HepG2 (cell line): ENCODE data around the gene BDP1. TPM values are rescaled to one million over a fixed set of nuclear protein-coding genes. Genes with fewer than 3 reads are reported as not detected.
A peak's percentile ranks its signal among the peaks of the same experiment; 100 is the strongest.

Experiments used
- ATAC-seq: fragments of 200-7000 bp; cut with Tn5 transposase; 3 replicates; pipeline ENCODE4 v1.9.1; 2020; ENCODE audit warnings: mild to moderate bottlenecking, moderate library complexity
- BruUV-seq: library from RNA; stranded (reverse); fragments of 400-500 nt; replicated peaks from 2 replicates; lab custom pipeline; 2021; lab: Mats Ljungman, UMichigan
- CTCF ChIA-PET: fragments of 300-600 bp; formaldehyde crosslinking; extraction: SDS; loops from one replicate; lab custom pipeline; 2021; ENCODE audit warnings: low total read pairs, inconsistent platforms, low intra/inter-chr PET ratio; lab: Yijun Ruan, JAX
- POLR2A ChIA-PET: fragments of 350-600 bp; sonication (Branson Sonifier 250); formaldehyde crosslinking; loops from one replicate; lab custom pipeline; 2020; ENCODE audit warnings: antibody characterized with exemption, inconsistent platforms; lab: Yijun Ruan, JAX
- DNase-seq: peaks from one replicate; pipeline ENCODE4 v3.0.0-alpha.2; 2015; ENCODE audit warnings: low spot score
- FAIRE-seq: peaks from 3 replicates; lab custom pipeline; 2011; peaks lifted over from hg19 to GRCh38; lab: Jason Lieb, UNC
- H2AFZ ChIP-seq: one replicate; pipeline ENCODE4 v1.6.1; 2011; ENCODE audit warnings: low read length, inconsistent platforms
- H3K27ac ChIP-seq: fragments of 300-600 bp; 3 replicates; pipeline ENCODE4 v1.8.0; 2011; ENCODE audit warnings: mixed run types, mild to moderate bottlenecking, mixed read lengths, low read length, inconsistent platforms; ENCODE audit not compliant: insufficient read depth; ENCODE audit errors: extremely low read length
- H3K27me3 ChIP-seq, 2 experiments: fragments of 200-600 bp in 1 of 2; 2 replicates in 1 of 2; 3 replicates in 1 of 2; pipeline versions ENCODE4 v1.6.0 to v1.8.0; 2011; ENCODE audit warnings: low read length in 2 of 2, mild to moderate bottlenecking in 2 of 2, moderate library complexity in 2 of 2, inconsistent platforms in 1 of 2; ENCODE audit not compliant: insufficient read depth in 2 of 2, control insufficient read depth in 1 of 2
- H3K36me3 ChIP-seq, 2 experiments: fragments of 200-600 bp in 1 of 2; replicated peaks in 1 of 2; 2 replicates in 1 of 2; 3 replicates in 1 of 2; pipeline versions ENCODE4 v1.5.1 to v1.8.0; 2011; ENCODE audit warnings: low read length in 2 of 2, inconsistent platforms in 1 of 2; ENCODE audit not compliant: insufficient read depth in 2 of 2, control insufficient read depth in 1 of 2
- H3K4me1 ChIP-seq: 2 replicates; pipeline ENCODE4 v1.5.1; 2012; ENCODE audit warnings: low read length, inconsistent platforms; ENCODE audit not compliant: insufficient read depth
- H3K4me2 ChIP-seq: 2 replicates; pipeline ENCODE4 v1.6.0; 2011; ENCODE audit warnings: low read depth, low read length, inconsistent platforms
- H3K4me3 ChIP-seq, 3 experiments: fragments of 200-600 bp in 1 of 3; sonication (generic), shearing (Covaris generic) in 1 of 3; replicated peaks in 1 of 3; 2 replicates each; pipeline ENCODE4 v1.5.1; 2011 to 2016; ENCODE audit warnings: low read length in 3 of 3, inconsistent platforms in 2 of 3, low read depth in 2 of 3, mild to moderate bottlenecking in 2 of 3, control low read depth in 1 of 3, mixed read lengths in 1 of 3; ENCODE audit not compliant: insufficient read depth in 1 of 3
- H3K79me2 ChIP-seq: one replicate; pipeline ENCODE4 v1.6.1; 2011; ENCODE audit warnings: low read length, inconsistent platforms; ENCODE audit not compliant: insufficient read depth
- H3K9ac ChIP-seq: 2 replicates; pipeline ENCODE4 v1.6.0; 2011; ENCODE audit warnings: mild to moderate bottlenecking, low read depth, low read length, inconsistent platforms; ENCODE audit not compliant: insufficient read depth
- H3K9me3 ChIP-seq: 2 replicates; pipeline ENCODE4 v1.5.1; 2012; ENCODE audit warnings: mild to moderate bottlenecking, low read length
- H4K20me1 ChIP-seq: 2 replicates; pipeline ENCODE4 v1.6.0; 2011; ENCODE audit warnings: inconsistent platforms, mild to moderate bottlenecking, low read length, moderate library complexity; ENCODE audit not compliant: insufficient read depth
- AHR ChIP-seq: IDR thresholded peaks from 2 replicates; pipeline ENCODE4 v1.6.1; 2018; ENCODE audit warnings: missing genetic modification reagents, missing compliant biosample characterization
- CBFB ChIP-seq: sonication (generic); formaldehyde crosslinking; IDR thresholded peaks from 2 replicates; pipeline ENCODE4 v1.4.0; 2020; ENCODE audit warnings: missing genetic modification reagents
- FOXK2 ChIP-seq: fragments of 450-650 bp; IDR thresholded peaks from 2 replicates; pipeline ENCODE4 v1.6.1; 2016
- HNRNPL ChIP-seq: fragments of 200-400 bp; formaldehyde crosslinking; IDR thresholded peaks from 2 replicates; pipeline ENCODE4 v1.6.1; 2017; ENCODE audit warnings: mild to moderate bottlenecking, low read depth, low read length
- SMC3 ChIP-seq: IDR thresholded peaks from 2 replicates; pipeline ENCODE4 v1.6.1; 2011; ENCODE audit warnings: low read length, improper control_type of control experiment
- STAG1 ChIP-seq: sonication (generic); formaldehyde crosslinking; IDR thresholded peaks from 2 replicates; pipeline ENCODE4 v1.4.0; 2020; ENCODE audit warnings: missing genetic modification reagents
- ZBTB4 ChIP-seq: sonication (generic); formaldehyde crosslinking; IDR thresholded peaks from 2 replicates; pipeline ENCODE4 v1.4.0; 2020; ENCODE audit warnings: missing genetic modification reagents, mild to moderate bottlenecking, borderline replicate concordance
- ZNF724P ChIP-seq: sonication (generic); formaldehyde crosslinking; IDR thresholded peaks from 2 replicates; pipeline ENCODE4 v1.8.0; 2022; ENCODE audit warnings: missing genetic modification reagents, borderline replicate concordance
- WGBS: methylation state at CpG from one replicate; pipeline ENCODE4 v1.1.6; 2017; ENCODE audit warnings: low lambda C conversion rate; 5-methylcytosine and 5-hydroxymethylcytosine counted together
- in situ Hi-C: cut with HindIII; loops from 2 replicates; pipeline ENCODE4 v1.10.0; 2017; ENCODE audit warnings: low pct_unique_long_range_greater_than_20kb; ENCODE audit not compliant: extremely low pct_ligation_motif_present
- intact Hi-C: fragments of 100-400 bp; cut with micrococcal nuclease; formaldehyde crosslinking; loops from one replicate; pipeline ENCODE4 v1.10.0; 2022; ENCODE audit not compliant: unreplicated experiment
- polyA plus RNA-seq, 8 experiments: library from polyadenylated mRNA; depleted of rRNA in 3 of 8; stranded (reverse) in 7 of 8; unstranded in 1 of 8; fragments of >200 nt; fragmentation: Illumina TruSeq in 4 of 8; extraction: Trizol in 4 of 8; gene quantifications; 2 replicates each; pipeline versions ENCODE4 v1.2.1 to v1.2.3, GENCODE V29; 2011 to 2016; ENCODE audit warnings: low read depth in 4 of 8, missing spikeins in 1 of 8, mixed read lengths in 1 of 8; ENCODE audit not compliant: insufficient read depth in 1 of 8
- total RNA-seq, 5 experiments: library from RNA; depleted of rRNA; stranded (reverse); fragments of >200 nt; fragmentation: Illumina TruSeq; extraction: Trizol; gene quantifications; 2 replicates each; pipeline ENCODE4 v1.2.3, GENCODE V29; 2016; ENCODE audit warnings: low read depth in 1 of 5
- TF ChIP-seq, protein P1 (sequence below): sonication (generic); formaldehyde crosslinking; IDR thresholded peaks from 2 replicates; pipeline ENCODE4 v1.5.0; 2020; ENCODE audit warnings: mild to moderate bottlenecking, missing genetic modification reagents, moderate library complexity
- TF ChIP-seq, protein P2 (sequence below): sonication (generic); formaldehyde crosslinking; IDR thresholded peaks from 2 replicates; pipeline ENCODE4 v1.5.1; 2020; ENCODE audit warnings: mild to moderate bottlenecking, missing genetic modification reagents, moderate library complexity
- TF ChIP-seq, protein P3 (sequence below): sonication (generic); formaldehyde crosslinking; IDR thresholded peaks from 2 replicates; pipeline ENCODE4 v1.8.0; 2022; ENCODE audit warnings: mild to moderate bottlenecking, missing genetic modification reagents, borderline replicate concordance

BDP1 gene
- total and polyA plus RNA-seq, 2 of the 13 experiments (the other 11 are each of a cell fraction or from before 2014, with no cell fraction given), result 10.2 to 22.4 TPM

DNA sequence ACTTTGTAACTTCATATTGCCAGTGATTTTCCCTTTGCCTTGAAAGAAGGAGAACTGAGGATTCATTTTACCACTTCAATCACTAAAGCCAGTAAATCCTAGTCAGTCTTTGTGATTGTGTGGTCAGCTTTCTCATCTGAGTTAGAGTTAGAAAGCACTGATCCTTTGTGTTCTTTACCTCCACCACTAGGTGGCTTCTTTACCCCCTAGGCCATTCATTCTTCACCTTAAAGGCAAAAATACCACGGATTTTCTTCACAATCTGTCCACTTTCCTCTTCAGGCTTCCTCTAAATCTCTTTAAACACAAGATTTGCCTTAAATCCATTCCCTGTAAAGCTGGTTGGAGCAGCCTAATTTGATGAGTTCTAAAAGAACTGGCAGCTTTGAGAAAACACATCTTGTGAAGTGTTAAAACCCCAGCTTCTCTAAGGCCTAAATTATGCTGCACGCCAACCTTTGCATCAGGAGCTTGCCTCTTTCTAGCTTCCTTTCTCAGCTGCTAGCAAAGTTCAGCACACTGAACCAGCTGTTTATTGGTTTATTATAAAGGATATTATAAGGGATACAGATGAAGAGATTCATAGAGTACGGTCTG is 20.4 kb downstream of the BDP1 start:
- in situ Hi-C loops, result no loop called here
- no peak overlapping the region for H3K27ac ChIP-seq
- peak; percentile 71 for FAIRE-seq

More for the DNA sequence above, 20.4 kb downstream of the BDP1 start:
- no TSS peak for BruUV-seq
- Histone ChIP-seq H3K9ac (no peak overlapping the region), H3K27me3 (no peaks in the 10 kb centered on the region), H3K36me3 (peaks cover 9 to 27% of the 10 kb centered on the region in 2 experiments; a peak in 4 of 5 replicates), H2AFZ (no peak overlapping the region), H3K4me1 (no peaks in the 10 kb centered on the region), H3K79me2 (no peaks in the 10 kb centered on the region), H3K4me2 (no peak overlapping the region), H3K9me3 (no peaks in the 10 kb centered on the region), H4K20me1 (no peaks in the 10 kb centered on the region), H3K4me3 (no peak overlapping the region)
- POLR2A ChIA-PET, result no interaction called here
- DNase-seq (peak; percentile 18), ATAC-seq (peak; percentile 90)
- TF ChIP-seq FOXK2 (no peak), ZBTB4 (no peak), HNRNPL (no peak), AHR (CRISPR knock-in tag) (no peak), SMC3 (peak; percentile 18; the same call in 1 of the 2 replicates), CBFB (no peak), ZNF724P (no peak), STAG1 (CRISPR knock-in tag) (peak; percentile 42)
- TF ChIP-seq, protein P1, sequence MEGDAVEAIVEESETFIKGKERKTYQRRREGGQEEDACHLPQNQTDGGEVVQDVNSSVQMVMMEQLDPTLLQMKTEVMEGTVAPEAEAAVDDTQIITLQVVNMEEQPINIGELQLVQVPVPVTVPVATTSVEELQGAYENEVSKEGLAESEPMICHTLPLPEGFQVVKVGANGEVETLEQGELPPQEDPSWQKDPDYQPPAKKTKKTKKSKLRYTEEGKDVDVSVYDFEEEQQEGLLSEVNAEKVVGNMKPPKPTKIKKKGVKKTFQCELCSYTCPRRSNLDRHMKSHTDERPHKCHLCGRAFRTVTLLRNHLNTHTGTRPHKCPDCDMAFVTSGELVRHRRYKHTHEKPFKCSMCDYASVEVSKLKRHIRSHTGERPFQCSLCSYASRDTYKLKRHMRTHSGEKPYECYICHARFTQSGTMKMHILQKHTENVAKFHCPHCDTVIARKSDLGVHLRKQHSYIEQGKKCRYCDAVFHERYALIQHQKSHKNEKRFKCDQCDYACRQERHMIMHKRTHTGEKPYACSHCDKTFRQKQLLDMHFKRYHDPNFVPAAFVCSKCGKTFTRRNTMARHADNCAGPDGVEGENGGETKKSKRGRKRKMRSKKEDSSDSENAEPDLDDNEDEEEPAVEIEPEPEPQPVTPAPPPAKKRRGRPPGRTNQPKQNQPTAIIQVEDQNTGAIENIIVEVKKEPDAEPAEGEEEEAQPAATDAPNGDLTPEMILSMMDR, result peak; percentile 65
- TF ChIP-seq, protein P2, sequence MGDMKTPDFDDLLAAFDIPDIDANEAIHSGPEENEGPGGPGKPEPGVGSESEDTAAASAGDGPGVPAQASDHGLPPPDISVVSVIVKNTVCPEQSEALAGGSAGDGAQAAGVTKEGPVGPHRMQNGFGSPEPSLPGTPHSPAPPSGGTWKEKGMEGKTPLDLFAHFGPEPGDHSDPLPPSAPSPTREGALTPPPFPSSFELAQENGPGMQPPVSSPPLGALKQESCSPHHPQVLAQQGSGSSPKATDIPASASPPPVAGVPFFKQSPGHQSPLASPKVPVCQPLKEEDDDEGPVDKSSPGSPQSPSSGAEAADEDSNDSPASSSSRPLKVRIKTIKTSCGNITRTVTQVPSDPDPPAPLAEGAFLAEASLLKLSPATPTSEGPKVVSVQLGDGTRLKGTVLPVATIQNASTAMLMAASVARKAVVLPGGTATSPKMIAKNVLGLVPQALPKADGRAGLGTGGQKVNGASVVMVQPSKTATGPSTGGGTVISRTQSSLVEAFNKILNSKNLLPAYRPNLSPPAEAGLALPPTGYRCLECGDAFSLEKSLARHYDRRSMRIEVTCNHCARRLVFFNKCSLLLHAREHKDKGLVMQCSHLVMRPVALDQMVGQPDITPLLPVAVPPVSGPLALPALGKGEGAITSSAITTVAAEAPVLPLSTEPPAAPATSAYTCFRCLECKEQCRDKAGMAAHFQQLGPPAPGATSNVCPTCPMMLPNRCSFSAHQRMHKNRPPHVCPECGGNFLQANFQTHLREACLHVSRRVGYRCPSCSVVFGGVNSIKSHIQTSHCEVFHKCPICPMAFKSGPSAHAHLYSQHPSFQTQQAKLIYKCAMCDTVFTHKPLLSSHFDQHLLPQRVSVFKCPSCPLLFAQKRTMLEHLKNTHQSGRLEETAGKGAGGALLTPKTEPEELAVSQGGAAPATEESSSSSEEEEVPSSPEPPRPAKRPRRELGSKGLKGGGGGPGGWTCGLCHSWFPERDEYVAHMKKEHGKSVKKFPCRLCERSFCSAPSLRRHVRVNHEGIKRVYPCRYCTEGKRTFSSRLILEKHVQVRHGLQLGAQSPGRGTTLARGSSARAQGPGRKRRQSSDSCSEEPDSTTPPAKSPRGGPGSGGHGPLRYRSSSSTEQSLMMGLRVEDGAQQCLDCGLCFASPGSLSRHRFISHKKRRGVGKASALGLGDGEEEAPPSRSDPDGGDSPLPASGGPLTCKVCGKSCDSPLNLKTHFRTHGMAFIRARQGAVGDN (CRISPR knock-in tag), result no peak
- TF ChIP-seq, protein P3, sequence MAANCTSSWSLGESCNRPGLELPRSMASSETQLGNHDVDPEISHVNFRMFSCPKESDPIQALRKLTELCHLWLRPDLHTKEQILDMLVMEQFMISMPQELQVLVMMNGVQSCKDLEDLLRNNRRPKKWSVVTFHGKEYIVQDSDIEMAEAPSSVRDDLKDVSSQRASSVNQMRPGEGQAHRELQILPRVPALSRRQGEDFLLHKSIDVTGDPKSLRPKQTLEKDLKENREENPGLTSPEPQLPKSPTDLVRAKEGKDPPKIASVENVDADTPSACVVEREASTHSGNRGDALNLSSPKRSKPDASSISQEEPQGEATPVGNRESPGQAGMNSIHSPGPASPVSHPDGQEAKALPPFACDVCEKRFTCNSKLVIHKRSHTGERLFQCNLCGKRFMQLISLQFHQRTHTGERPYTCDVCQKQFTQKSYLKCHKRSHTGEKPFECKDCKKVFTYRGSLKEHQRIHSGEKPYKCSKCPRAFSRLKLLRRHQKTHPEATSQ (CRISPR knock-in tag), result no peak
- 71% methylated on average over 3 of the region's 3 CpGs for WGBS
- CTCF ChIA-PET, result interaction anchor here (1.6 kb wide), 1 partner anchor 282 kb away, joined by 12 read pairs; no protein-coding TSS in a partner anchor
- intact Hi-C loops, result no loop called here
